Liver (tissue), 9 donors: ENCODE data around the gene S100A12. TPM values are rescaled to one million over a fixed set of nuclear protein-coding genes. Genes with fewer than 3 reads are reported as not detected.

Experiments used
- DNase-seq: peaks from one replicate; pipeline ENCODE4 v3.0.0-alpha.2; 2017; ENCODE audit warnings: low spot score
- H3K27ac ChIP-seq, 2 donors: one replicate each; pipeline ENCODE4 v1.7.0; 2013; ENCODE audit warnings: inconsistent platforms in 2 of 2, low read length in 2 of 2, control low read depth in 1 of 2, low read depth in 1 of 2, mild to moderate bottlenecking in 1 of 2
- H3K27me3 ChIP-seq, 4 donors: one replicate each; pipeline versions ENCODE4 v1.6.1 to v1.7.0; 2013; ENCODE audit warnings: low read length in 3 of 4, inconsistent platforms in 1 of 4, mild to moderate bottlenecking in 1 of 4, moderate library complexity in 1 of 4; ENCODE audit not compliant: control insufficient read depth in 4 of 4, insufficient read depth in 4 of 4
- H3K36me3 ChIP-seq, 4 donors: one replicate each; pipeline versions ENCODE4 v1.6.1 to v1.7.0; 2013; ENCODE audit warnings: low read length in 3 of 4, mild to moderate bottlenecking in 3 of 4, low read depth in 1 of 4, moderate library complexity in 1 of 4; ENCODE audit not compliant: control insufficient read depth in 4 of 4, insufficient read depth in 3 of 4
- H3K4me1 ChIP-seq, 4 donors: one replicate each; pipeline versions ENCODE4 v1.6.1 to v1.7.0; 2013; ENCODE audit warnings: low read length in 3 of 4, mild to moderate bottlenecking in 3 of 4, moderate library complexity in 1 of 4; ENCODE audit not compliant: control insufficient read depth in 4 of 4, insufficient read depth in 4 of 4
- H3K4me3 ChIP-seq, 3 donors: one replicate each; pipeline versions ENCODE4 v1.6.1 to v1.7.0; 2013; ENCODE audit warnings: low read length in 3 of 3, control low read depth in 1 of 3, low read depth in 1 of 3, mild to moderate bottlenecking in 1 of 3
- H3K9ac ChIP-seq, 2 donors: one replicate each; pipeline ENCODE4 v1.7.0; 2013; ENCODE audit warnings: low read length in 2 of 2, mild to moderate bottlenecking in 2 of 2, moderate library complexity in 2 of 2, control low read depth in 1 of 2, low read depth in 1 of 2
- H3K9me3 ChIP-seq, 4 donors: one replicate each; pipeline versions ENCODE4 v1.6.1 to v1.7.0; 2013; ENCODE audit warnings: low read length in 3 of 4; ENCODE audit not compliant: control insufficient read depth in 4 of 4
- ATF3 ChIP-seq: IDR thresholded peaks from 2 replicates; pipeline ENCODE4 v1.6.1; 2016; ENCODE audit warnings: antibody characterized with exemption
- CTCF ChIP-seq: fragments of 150-350 bp; IDR thresholded peaks from 2 replicates; pipeline ENCODE4 v1.5.1; 2017; ENCODE audit warnings: improper control_type of control experiment, low read depth, low read length; ENCODE audit not compliant: missing input control
- EGR1 ChIP-seq, 2 donors: IDR thresholded peaks; 2 replicates each; pipeline ENCODE4 v1.6.1; 2016 to 2018; ENCODE audit warnings: antibody characterized with exemption in 2 of 2, low read depth in 2 of 2
- FOXA1 ChIP-seq: IDR thresholded peaks from 2 replicates; pipeline ENCODE4 v1.6.1; 2016; ENCODE audit warnings: antibody characterized with exemption
- FOXA2 ChIP-seq: IDR thresholded peaks from 2 replicates; pipeline ENCODE4 v1.6.1; 2016; ENCODE audit warnings: antibody characterized with exemption
- GABPA ChIP-seq, 2 donors: IDR thresholded peaks in 1 of 2; conservative IDR thresholded peaks in 1 of 2; 2 replicates each; pipeline ENCODE4 v1.6.1; 2016; ENCODE audit warnings: antibody characterized with exemption in 2 of 2, mild to moderate bottlenecking in 1 of 2, moderate library complexity in 1 of 2
- JUND ChIP-seq, 2 donors: IDR thresholded peaks; 2 replicates each; pipeline ENCODE4 v1.6.1; 2016; ENCODE audit warnings: antibody characterized with exemption in 2 of 2
- MAX ChIP-seq: IDR thresholded peaks from 2 replicates; pipeline ENCODE4 v1.6.1; 2016; ENCODE audit warnings: antibody characterized with exemption
- NR2F2 ChIP-seq: IDR thresholded peaks from 2 replicates; pipeline ENCODE4 v1.6.1; 2016; ENCODE audit warnings: antibody characterized with exemption
- RAD21 ChIP-seq, 2 donors: IDR thresholded peaks; 2 replicates each; pipeline ENCODE4 v1.6.1; 2016; ENCODE audit warnings: antibody characterized with exemption in 2 of 2, mild to moderate bottlenecking in 2 of 2
- RXRA ChIP-seq, 2 donors: IDR thresholded peaks; 2 replicates each; pipeline ENCODE4 v1.6.1; 2017 to 2018; ENCODE audit warnings: antibody characterized with exemption in 2 of 2, mild to moderate bottlenecking in 1 of 2
- SP1 ChIP-seq: IDR thresholded peaks from 2 replicates; pipeline ENCODE4 v1.6.1; 2018; ENCODE audit warnings: antibody characterized with exemption, mild to moderate bottlenecking
- TAF1 ChIP-seq: conservative IDR thresholded peaks from 2 replicates; pipeline ENCODE4 v1.6.1; 2016; ENCODE audit warnings: antibody characterized with exemption, mild to moderate bottlenecking
- YY1 ChIP-seq: IDR thresholded peaks from 2 replicates; pipeline ENCODE4 v1.6.1; 2016; ENCODE audit warnings: antibody characterized with exemption, mild to moderate bottlenecking
- WGBS: extraction: QIAGEN DNeasy Blood & Tissue Kit; methylation state at CpG from one replicate; pipeline ENCODE4 v1.1.7; 2013; 5-methylcytosine and 5-hydroxymethylcytosine counted together
- polyA plus RNA-seq, 2 donors: library from polyadenylated mRNA; stranded (reverse) in 1 of 2; unstranded in 1 of 2; fragments of 200-250 nt in 1 of 2; fragments of >200 nt in 1 of 2; fragmentation: Nextera tagmentation in 1 of 2; extraction: Ambion mirVana in 1 of 2; gene quantifications; one replicate each; pipeline versions ENCODE4 v1.2.1 to v1.2.3, GENCODE V29; 2013 to 2015
- total RNA-seq, 2 donors: library from RNA; depleted of rRNA; stranded (reverse); fragments of >200 nt; gene quantifications; one replicate each; pipeline ENCODE4 v1.2.3, GENCODE V29; 2014
- donor health status: healthy.
- donor health status: healthy.
- donor health status: healthy.
- donor health status: healthy.
- donor health status: healthy.

Gene S100A12
- total and polyA plus RNA-seq, 4 donors = 3.3 to 35.2 (median 12.1) TPM

GRCh38 chr1:153354515-153355193 lies 20.8 kb downstream of the S100A12 start (continued):
- no peak for TF ChIP-seq CTCF
- no peak for TF ChIP-seq SP1
- no peak for TF ChIP-seq GABPA (IDR thresholded peaks at IDR 0.05 in 1 of 2, conservative IDR thresholded peaks at IDR 0.05 in 1 of 2)
- TF ChIP-seq EGR1 (IDR thresholded peaks at IDR 0.05; ENCODE audit: low read depth in 2 of 2) = no peak

- peak; percentile 30 for DNase-seq
- Histone ChIP-seq H3K4me1 (peaks cover 0 to 11% (median 5%) of the 10 kb centered on the region in 4 donors), H3K36me3 (no peaks in the 10 kb centered on the region), H3K9ac (no peak overlapping the region), H3K27me3 (peaks cover 0 to 12% (median 2%) of the 10 kb centered on the region in 4 donors), H3K27ac (no peak overlapping the region), H3K9me3 (no peaks in the 10 kb centered on the region), H3K4me3 (no peak overlapping the region)
- WGBS = 77% methylated on average over 7 of the region's 7 CpGs
- peak in 1 of 2 donors; percentile 22 for TF ChIP-seq RAD21 (IDR thresholded peaks at IDR 0.05)
- TF ChIP-seq NR2F2 = no peak
Measured at GRCh38 chr1:153353226-153353947, 22.0 kb downstream of the S100A12 start.

- H3K27me3 ChIP-seq = peaks cover 0 to 12% (median 2%) of the 10 kb centered on the region in 4 donors
- peak; percentile 55 for DNase-seq
- 1% methylated on average over 4 of the region's 4 CpGs for WGBS
- TF ChIP-seq TAF1 (no peak), RXRA (IDR thresholded peaks at IDR 0.05) (peak; percentile 74 to 77), ATF3 (no peak), NR2F2 (no peak), MAX (no peak), SP1 (no peak), GABPA (IDR thresholded peaks at IDR 0.05 in 1 of 2, conservative IDR thresholded peaks at IDR 0.05 in 1 of 2) (no peak), CTCF (peak; percentile 97), YY1 (no peak), FOXA2 (no peak), EGR1 (IDR thresholded peaks at IDR 0.05; ENCODE audit: low read depth in 2 of 2) (no peak), RAD21 (IDR thresholded peaks at IDR 0.05) (peak; percentile 92 to 93), FOXA1 (no peak), JUND (IDR thresholded peaks at IDR 0.05) (no peak)
- no peaks in the 10 kb centered on the region for H3K36me3 ChIP-seq
- H3K9me3 ChIP-seq = no peaks in the 10 kb centered on the region
- H3K4me3 ChIP-seq = no peak overlapping the region
- peaks cover 0 to 5% (median under 1%) of the 10 kb centered on the region in 4 donors for H3K4me1 ChIP-seq
- H3K27ac ChIP-seq = no peak overlapping the region
- no peak overlapping the region for H3K9ac ChIP-seq
Measured at GRCh38 chr1:153352523-153352922, 22.9 kb downstream of the S100A12 start.
